Esophagus squamous epithelium (tissue), 4 donors: ENCODE data around the gene PPM1L.

ENCODE experiments used
- CTCF ChIP-seq, 6 experiments: fragments of 450-650 bp in 4 of 6; fragments of 200-600 bp in 2 of 6; sonication (generic) in 2 of 6; IDR thresholded peaks; one replicate each; pipeline ENCODE4 v1.5.1; 2016 to 2019; ENCODE audit warnings: antibody characterized with exemption in 6 of 6, mild to moderate bottlenecking in 4 of 6, moderate library complexity in 4 of 6
- POLR2A ChIP-seq, 4 donors: fragments of 450-650 bp; IDR thresholded peaks; one replicate each; pipeline ENCODE4 v1.6.1; 2017; ENCODE audit warnings: antibody characterized with exemption in 4 of 4, mild to moderate bottlenecking in 4 of 4, moderate library complexity in 3 of 4

- no peak for TF ChIP-seq CTCF (IDR thresholded peaks at IDR 0.05)
- TF ChIP-seq POLR2A (IDR thresholded peaks at IDR 0.05), result no peak
These were observed 252.1 kb downstream of the PPM1L start for GRCh38 chr3:161008086-161008485.
